ENCODE measurements around the gene CGNL1. TPM values are rescaled to one million over a fixed set of nuclear protein-coding genes. Genes with fewer than 3 reads are reported as not detected.

Gene CGNL1
- polyA plus RNA-seq, 1 of the 3 experiments (the other 2 are of a cell fraction): 0.23 TPM

DNA sequence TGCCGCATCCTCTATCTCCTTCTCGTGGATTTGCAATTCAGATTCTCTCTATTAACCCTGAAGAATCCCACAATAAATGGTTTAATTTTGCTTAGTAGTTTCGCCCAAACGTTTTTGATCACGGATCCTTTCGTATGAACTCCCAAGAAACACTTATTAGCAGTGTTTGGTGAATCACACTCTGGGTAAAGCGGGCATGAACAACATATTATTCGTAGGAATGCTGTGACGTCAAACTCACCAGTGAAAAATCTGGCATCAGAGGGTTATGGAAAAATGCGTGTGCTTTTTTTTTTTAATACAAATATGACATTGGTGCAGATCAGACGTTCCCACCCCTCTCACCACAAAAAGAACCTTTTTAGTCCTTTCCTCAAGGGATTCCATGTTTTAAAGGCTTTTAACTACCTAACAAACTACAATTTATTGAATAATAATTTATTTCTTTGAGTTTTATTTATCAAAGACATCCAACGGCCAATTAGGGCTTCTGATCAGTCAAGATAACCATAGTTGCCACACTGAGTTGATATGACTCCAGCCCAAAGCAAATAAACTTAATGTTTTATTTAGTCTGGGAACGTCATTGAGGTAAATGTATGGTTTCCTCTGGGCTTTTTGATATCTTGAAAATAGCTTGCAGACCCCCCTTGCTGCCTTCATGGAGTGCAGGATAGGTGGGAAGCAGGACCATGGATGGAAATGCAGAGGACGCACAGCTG lies 45.5 kb upstream of the CGNL1 start (continued):
- TF ChIP-seq GABPA (IDR thresholded peaks at IDR 0.05; ENCODE audit: low read depth): no peak
- no peak for TF ChIP-seq EZH2phosphoT487 (IDR thresholded peaks at IDR 0.05; ENCODE audit: borderline replicate concordance, low read depth)
- TF ChIP-seq, protein P1, sequence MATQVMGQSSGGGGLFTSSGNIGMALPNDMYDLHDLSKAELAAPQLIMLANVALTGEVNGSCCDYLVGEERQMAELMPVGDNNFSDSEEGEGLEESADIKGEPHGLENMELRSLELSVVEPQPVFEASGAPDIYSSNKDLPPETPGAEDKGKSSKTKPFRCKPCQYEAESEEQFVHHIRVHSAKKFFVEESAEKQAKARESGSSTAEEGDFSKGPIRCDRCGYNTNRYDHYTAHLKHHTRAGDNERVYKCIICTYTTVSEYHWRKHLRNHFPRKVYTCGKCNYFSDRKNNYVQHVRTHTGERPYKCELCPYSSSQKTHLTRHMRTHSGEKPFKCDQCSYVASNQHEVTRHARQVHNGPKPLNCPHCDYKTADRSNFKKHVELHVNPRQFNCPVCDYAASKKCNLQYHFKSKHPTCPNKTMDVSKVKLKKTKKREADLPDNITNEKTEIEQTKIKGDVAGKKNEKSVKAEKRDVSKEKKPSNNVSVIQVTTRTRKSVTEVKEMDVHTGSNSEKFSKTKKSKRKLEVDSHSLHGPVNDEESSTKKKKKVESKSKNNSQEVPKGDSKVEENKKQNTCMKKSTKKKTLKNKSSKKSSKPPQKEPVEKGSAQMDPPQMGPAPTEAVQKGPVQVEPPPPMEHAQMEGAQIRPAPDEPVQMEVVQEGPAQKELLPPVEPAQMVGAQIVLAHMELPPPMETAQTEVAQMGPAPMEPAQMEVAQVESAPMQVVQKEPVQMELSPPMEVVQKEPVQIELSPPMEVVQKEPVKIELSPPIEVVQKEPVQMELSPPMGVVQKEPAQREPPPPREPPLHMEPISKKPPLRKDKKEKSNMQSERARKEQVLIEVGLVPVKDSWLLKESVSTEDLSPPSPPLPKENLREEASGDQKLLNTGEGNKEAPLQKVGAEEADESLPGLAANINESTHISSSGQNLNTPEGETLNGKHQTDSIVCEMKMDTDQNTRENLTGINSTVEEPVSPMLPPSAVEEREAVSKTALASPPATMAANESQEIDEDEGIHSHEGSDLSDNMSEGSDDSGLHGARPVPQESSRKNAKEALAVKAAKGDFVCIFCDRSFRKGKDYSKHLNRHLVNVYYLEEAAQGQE (IDR thresholded peaks at IDR 0.05; ENCODE audit: low read depth, low read length): no peak

DNA sequence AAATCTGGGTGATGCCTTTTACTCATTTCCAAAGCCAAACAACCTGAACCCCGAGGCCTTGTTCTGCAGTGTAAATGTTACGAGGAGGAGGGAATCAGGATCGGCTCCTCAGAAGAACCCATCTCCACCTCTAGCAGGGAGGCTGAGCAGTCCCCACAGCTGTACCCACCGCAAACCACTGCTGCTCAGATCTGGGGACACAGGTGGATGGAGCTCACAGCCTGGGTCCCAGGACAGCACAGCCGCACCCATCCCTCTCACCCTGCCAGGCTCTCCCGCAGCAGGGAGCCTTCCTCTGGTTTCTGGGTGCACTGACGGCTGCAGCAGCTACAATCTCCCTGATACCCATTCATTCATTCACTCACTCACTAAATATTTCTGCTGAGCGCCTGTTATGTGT lies 44.0 kb upstream of the CGNL1 start:
- H2AFZ ChIP-seq (ENCODE audit: low read depth): no peak overlapping the region
- H3K9ac ChIP-seq: no peak overlapping the region
- DNase-seq: peak; percentile 35
- H3K4me1 ChIP-seq (ENCODE audit: control insufficient read depth in 1 of 2, insufficient read depth in 2 of 2, low read depth in 1 of 2, low read length in 1 of 2): peaks cover 16 to 23% of the 10 kb centered on the region in 2 experiments; a peak in 3 of 4 replicates
- H3K36me3 ChIP-seq (replicated peaks in 1 of 2; ENCODE audit: control insufficient read depth in 1 of 2, insufficient read depth in 2 of 2, low read length in 1 of 2): no peaks in the 10 kb centered on the region
- WGBS (ENCODE audit: low lambda C conversion rate): 84% methylated on average over 8 of the region's 8 CpGs
- CTCF ChIA-PET: interaction anchor here (0.8 to 2.3 kb wide), 6 partner anchors 8 to 210 kb away, joined by 3 to 11 read pairs (median 8); no protein-coding TSS in a partner anchor
- no peak overlapping the region for H3K4me2 ChIP-seq
- no peak for TF ChIP-seq RAD21 (IDR thresholded peaks at IDR 0.05; ENCODE audit: low read length)
- no peak for TF ChIP-seq SMC3 (IDR thresholded peaks at IDR 0.05; ENCODE audit: low read depth, low read length)
- TF ChIP-seq, protein P2, sequence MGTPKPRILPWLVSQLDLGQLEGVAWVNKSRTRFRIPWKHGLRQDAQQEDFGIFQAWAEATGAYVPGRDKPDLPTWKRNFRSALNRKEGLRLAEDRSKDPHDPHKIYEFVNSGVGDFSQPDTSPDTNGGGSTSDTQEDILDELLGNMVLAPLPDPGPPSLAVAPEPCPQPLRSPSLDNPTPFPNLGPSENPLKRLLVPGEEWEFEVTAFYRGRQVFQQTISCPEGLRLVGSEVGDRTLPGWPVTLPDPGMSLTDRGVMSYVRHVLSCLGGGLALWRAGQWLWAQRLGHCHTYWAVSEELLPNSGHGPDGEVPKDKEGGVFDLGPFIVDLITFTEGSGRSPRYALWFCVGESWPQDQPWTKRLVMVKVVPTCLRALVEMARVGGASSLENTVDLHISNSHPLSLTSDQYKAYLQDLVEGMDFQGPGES (IDR thresholded peaks at IDR 0.05; ENCODE audit: low read depth, low read length): no peak
- no peak for TF ChIP-seq JUND (IDR thresholded peaks at IDR 0.05)
- TF ChIP-seq, protein P1 (IDR thresholded peaks at IDR 0.05; ENCODE audit: low read depth, low read length): no peak
- no peak for TF ChIP-seq POLR2AphosphoS5 (IDR thresholded peaks at IDR 0.05; ENCODE audit: low read depth, low read length)
- no peak for TF ChIP-seq TAF1 (IDR thresholded peaks at IDR 0.05; ENCODE audit: borderline replicate concordance, low read depth, low read length)
- TF ChIP-seq, protein P3, sequence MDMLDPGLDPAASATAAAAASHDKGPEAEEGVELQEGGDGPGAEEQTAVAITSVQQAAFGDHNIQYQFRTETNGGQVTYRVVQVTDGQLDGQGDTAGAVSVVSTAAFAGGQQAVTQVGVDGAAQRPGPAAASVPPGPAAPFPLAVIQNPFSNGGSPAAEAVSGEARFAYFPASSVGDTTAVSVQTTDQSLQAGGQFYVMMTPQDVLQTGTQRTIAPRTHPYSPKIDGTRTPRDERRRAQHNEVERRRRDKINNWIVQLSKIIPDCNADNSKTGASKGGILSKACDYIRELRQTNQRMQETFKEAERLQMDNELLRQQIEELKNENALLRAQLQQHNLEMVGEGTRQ (IDR thresholded peaks at IDR 0.05; ENCODE audit: borderline replicate concordance, low read depth, low read length): no peak
- TF ChIP-seq, protein P4, sequence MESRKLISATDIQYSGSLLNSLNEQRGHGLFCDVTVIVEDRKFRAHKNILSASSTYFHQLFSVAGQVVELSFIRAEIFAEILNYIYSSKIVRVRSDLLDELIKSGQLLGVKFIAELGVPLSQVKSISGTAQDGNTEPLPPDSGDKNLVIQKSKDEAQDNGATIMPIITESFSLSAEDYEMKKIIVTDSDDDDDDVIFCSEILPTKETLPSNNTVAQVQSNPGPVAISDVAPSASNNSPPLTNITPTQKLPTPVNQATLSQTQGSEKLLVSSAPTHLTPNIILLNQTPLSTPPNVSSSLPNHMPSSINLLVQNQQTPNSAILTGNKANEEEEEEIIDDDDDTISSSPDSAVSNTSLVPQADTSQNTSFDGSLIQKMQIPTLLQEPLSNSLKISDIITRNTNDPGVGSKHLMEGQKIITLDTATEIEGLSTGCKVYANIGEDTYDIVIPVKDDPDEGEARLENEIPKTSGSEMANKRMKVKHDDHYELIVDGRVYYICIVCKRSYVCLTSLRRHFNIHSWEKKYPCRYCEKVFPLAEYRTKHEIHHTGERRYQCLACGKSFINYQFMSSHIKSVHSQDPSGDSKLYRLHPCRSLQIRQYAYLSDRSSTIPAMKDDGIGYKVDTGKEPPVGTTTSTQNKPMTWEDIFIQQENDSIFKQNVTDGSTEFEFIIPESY (IDR thresholded peaks at IDR 0.05; ENCODE audit: borderline replicate concordance, low read depth): no peak
- no peak overlapping the region for H3K4me3 ChIP-seq (ENCODE audit: low read depth in 2 of 2, low read length in 1 of 2)
- peaks cover 22% of the 10 kb centered on the region for H3F3A ChIP-seq (replicated peaks; ENCODE audit: insufficient read depth)
- 0 out of 4 replicates have a peak overlapping the region, but pooled peaks of 1 of the 2 experiments have one; percentile 100 for H3K27ac ChIP-seq (ENCODE audit: low read depth in 2 of 2, low read length in 1 of 2)
- no peaks in the 10 kb centered on the region for H3K79me2 ChIP-seq (ENCODE audit: insufficient read depth)
- H4K20me1 ChIP-seq (ENCODE audit: insufficient read depth): no peaks in the 10 kb centered on the region
- no peaks in the 10 kb centered on the region for H3K9me2 ChIP-seq
- H3K9me3 ChIP-seq: no peaks in the 10 kb centered on the region
- H3K27me3 ChIP-seq (ENCODE audit: insufficient read depth): no peaks in the 10 kb centered on the region
- POLR2A ChIA-PET: no interaction called here
